Measurements from ENCODE around the gene NUP188.
A peak's percentile ranks its signal among the peaks of the same experiment; 100 is the strongest.

NUP188 gene, protein sequence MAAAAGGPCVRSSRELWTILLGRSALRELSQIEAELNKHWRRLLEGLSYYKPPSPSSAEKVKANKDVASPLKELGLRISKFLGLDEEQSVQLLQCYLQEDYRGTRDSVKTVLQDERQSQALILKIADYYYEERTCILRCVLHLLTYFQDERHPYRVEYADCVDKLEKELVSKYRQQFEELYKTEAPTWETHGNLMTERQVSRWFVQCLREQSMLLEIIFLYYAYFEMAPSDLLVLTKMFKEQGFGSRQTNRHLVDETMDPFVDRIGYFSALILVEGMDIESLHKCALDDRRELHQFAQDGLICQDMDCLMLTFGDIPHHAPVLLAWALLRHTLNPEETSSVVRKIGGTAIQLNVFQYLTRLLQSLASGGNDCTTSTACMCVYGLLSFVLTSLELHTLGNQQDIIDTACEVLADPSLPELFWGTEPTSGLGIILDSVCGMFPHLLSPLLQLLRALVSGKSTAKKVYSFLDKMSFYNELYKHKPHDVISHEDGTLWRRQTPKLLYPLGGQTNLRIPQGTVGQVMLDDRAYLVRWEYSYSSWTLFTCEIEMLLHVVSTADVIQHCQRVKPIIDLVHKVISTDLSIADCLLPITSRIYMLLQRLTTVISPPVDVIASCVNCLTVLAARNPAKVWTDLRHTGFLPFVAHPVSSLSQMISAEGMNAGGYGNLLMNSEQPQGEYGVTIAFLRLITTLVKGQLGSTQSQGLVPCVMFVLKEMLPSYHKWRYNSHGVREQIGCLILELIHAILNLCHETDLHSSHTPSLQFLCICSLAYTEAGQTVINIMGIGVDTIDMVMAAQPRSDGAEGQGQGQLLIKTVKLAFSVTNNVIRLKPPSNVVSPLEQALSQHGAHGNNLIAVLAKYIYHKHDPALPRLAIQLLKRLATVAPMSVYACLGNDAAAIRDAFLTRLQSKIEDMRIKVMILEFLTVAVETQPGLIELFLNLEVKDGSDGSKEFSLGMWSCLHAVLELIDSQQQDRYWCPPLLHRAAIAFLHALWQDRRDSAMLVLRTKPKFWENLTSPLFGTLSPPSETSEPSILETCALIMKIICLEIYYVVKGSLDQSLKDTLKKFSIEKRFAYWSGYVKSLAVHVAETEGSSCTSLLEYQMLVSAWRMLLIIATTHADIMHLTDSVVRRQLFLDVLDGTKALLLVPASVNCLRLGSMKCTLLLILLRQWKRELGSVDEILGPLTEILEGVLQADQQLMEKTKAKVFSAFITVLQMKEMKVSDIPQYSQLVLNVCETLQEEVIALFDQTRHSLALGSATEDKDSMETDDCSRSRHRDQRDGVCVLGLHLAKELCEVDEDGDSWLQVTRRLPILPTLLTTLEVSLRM (N-terminal part only)

DNA sequence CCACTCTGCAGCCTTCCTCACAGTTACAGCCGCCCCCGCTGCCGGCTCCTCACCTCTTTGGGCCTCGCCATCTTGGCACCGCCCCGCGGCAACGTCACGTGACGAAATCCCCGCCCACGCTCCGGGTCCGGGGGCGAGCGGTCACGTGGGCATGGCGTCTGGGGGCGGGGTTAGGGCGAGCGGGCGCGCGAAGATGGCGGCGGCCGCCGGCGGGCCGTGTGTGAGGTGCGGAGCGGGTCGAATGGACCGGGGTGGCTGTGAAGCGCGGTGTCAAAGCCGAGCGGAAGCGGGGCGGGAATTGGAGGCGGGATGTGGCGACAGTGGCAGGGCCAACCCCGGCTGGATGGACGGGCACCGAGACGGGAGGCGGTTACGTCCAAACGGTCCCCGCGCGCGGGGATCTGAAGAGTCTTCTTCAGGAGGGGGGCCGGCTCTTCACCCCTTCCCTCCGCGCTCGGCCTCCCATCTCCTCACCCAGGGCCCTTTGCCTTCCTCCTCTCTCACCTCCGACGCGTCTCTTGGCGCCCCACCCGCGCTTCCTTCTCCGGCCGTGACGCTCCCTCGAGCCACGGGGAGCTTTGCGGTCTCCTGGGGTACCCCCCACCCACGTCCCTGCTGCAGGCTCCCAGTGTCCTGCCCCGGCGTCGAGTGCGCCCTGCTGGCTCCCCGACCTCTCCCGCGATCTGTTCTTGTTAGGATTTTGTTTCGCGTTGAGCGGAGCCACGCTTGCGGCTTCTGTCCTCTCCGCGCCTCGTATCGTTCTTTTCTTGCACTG lies at the start of gene NUP188, which contains the start of gene DOLK:
Gene NUP188, plus strand, starts transcription at position 173 of the 775 bp plus-strand sequence. Its CDS starts 21 bp downstream, at position 194.
Gene DOLK, minus strand, starts transcription at position 77 of the 775 bp plus-strand sequence. CDS start 300 bp downstream, outside the sequence.
- peak; percentile 93 for DNase-seq (ENCODE audit: insufficient read length, low spot score)
- peak; percentile 80 for FAIRE-seq

DNA sequence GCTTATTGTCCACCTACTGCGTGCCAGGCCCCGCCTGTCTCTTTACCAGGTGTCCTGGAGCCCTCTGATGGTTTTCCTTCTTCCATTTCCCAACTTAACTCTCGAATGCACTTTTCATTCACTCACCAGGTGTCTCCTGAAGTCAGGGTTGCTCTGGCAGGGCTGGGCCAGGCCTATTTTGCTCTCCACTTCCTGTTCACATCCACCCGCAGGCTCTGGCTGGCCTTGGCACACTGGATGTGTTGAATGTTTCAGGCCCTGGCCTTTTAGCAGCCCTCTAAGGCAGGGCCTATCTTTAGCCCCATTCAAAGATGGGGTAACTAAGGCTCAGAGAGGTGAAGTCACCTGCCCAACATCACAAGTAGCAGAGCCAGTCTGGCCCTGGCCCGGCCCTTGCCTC lies 49.1 kb upstream of the NUP188 start:
- DNase-seq (ENCODE audit: insufficient read length, low spot score) = no peak
- no peak for FAIRE-seq

DNA sequence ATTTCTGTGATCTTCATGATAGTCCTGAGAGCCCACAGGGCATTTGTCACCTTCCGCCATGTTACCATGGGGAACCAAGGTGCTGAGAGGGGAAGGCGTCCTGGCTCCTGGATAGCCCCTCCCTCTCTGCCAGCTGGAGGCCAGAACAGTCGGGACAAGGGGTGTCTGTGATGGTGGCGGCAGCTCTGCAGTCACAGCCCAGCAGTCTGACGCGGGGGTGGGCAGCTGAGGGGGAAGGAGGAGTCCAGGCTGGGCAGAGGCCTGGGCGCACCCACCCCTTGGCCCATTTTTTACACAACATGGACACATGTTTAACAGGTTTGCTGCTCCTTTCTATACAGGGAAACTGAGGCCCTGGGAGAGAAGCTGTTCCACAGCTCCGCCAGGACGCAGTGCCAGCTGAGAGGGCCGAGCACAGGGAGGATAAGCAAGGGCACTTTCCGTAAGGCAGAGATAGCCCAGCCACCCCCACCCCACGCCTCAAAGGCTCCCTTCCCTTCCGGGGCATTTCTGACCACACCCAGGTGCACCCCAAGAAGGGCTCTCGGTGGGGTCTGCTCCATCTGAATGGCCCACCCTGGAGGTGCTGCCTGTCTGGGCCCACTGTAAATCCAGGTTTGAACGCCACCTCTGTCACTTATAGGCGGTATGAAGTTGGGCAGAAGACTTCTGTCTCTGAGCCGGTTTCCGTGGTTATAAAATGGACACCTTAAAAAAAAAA lies 48.5 kb upstream of the NUP188 start:
- no peak for FAIRE-seq
- no peak for DNase-seq (ENCODE audit: insufficient read length, low spot score)

DNA sequence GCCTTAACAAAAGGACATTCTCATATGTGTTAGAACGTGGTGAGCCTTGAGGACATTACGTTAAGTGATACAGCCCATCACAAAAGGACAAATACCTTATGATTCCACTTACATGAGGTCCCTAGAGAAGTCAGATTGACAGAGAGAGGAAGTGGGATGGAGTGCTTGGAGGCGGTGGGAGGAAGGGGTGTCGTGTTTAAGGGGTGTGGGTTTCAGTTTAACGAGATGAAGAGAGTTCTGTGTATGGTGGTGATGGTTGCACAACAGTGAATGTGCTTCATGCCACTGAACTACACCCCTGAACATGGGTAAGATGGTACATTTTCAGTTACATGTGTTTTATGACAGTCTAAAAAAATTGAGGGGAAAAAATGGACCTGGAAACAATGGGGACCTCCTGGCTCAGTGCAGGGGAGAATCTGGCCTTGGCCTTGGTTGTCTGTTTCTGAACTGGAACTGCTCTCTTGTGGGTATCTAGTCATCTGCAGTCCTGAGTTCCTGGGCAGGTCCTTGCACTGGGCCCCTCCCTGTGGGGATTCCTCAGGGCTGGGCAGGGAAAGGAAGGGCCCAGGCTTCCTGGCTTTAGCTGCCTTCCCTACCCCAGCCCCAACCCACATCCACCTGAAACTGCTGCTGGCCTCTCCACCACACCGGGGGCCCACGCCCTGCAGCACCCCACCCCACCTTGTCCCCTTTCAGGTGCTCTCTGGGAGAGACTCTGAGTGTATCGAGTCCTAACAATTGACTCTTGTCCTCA lies 47.8 kb upstream of the NUP188 start:
- FAIRE-seq (no peak), DNase-seq (ENCODE audit: insufficient read length, low spot score) (no peak)

DNA sequence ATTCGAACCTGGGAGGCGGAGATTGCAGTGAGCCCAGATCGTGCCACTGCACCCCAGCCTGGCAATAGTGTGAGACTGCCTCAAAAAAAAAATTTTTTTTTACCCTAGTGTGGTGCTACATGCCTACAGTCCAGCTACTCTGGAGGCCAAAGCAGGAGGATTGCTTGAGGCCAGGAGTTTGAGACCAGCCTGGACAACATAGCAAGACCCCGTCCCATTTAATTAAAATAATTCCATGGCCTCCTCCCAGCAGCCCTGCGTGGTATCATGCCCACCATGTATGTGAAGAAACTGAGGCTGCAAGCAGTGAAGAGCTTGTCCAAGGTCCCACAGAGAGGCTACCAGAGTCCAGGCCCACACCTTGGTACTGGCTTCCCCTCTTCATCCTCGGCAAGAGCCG lies 46.1 kb upstream of the NUP188 start:
- FAIRE-seq (no peak), DNase-seq (ENCODE audit: insufficient read length, low spot score) (no peak)

DNA sequence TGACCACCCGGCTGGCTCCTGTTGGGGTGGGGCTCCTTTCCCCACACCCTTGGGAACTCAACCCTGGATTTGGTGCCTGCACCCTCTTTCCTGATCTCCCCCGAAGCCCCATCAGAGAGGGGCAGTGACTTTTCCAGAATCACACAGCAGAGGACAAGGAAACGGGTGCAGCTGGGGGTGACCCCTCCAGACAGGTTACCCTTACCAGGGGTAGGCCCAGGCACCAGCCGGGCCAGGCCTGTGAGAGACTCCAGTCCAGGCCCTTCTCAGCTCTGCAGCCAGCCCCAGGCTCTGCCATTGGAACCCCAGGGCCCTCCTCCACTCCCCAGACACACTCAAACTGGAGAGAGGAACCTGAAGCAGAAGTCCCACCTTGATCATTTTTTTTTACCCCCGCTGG lies 45.7 kb upstream of the NUP188 start:
- DNase-seq (ENCODE audit: insufficient read length, low spot score) (no peak), FAIRE-seq (no peak)

DNA sequence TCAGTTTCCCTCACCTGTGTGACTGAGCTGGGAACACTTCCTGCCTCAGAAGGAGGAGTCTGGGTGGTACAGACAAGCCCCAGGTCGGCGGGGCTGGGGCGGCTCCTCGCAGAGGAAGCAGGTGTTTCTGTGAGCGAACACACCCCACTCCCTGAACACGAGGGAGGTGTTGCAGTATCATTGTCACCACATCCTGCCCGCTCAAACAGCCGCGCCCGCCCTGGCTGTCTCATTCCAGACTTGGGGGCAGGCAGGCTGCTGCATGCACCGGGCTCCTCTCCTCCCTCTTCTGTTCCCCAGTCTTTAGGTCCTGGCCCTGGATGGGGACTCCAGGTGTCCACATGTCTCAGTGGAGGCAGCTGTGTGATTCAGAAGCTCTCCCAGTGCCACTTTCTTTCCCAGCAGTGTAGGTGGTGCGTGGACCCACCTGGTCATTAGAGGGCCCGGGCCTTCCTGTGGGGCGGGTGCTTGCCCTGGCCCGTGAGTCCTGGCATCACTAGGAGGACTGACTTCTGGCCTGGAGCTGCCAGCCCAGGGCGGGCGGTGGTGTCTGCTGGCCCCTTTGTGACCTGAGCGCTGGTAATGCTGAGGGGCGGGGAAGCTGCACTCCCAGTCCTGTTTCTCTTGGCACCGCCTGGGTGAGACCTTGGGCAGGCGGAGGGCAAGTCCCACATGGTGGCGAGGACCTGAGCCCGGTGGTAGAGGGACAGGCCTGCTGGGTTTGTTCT lies 45.0 kb upstream of the NUP188 start:
- FAIRE-seq (no peak), DNase-seq (ENCODE audit: insufficient read length, low spot score) (no peak)

DNA sequence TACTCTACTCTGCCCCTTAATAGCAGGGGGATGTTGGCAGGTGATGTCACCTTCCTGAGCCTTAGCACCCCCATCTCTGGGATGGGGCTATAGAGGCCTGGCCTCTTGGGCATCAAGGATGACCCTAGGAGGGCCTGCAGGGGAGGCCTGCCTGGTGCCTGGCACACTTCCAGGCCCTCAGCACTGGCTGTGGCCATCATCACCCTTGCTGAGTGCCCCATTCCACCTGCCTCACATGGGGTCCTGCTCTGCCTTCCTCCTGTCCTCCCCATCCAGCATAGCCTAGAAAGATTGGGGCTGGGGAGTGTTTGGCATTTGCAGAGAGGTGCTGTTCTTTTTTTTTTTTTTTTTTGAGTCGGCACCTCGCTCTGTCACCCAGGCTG lies 44.4 kb upstream of the NUP188 start:
- DNase-seq (ENCODE audit: insufficient read length, low spot score) (no peak), FAIRE-seq (no peak)

DNA sequence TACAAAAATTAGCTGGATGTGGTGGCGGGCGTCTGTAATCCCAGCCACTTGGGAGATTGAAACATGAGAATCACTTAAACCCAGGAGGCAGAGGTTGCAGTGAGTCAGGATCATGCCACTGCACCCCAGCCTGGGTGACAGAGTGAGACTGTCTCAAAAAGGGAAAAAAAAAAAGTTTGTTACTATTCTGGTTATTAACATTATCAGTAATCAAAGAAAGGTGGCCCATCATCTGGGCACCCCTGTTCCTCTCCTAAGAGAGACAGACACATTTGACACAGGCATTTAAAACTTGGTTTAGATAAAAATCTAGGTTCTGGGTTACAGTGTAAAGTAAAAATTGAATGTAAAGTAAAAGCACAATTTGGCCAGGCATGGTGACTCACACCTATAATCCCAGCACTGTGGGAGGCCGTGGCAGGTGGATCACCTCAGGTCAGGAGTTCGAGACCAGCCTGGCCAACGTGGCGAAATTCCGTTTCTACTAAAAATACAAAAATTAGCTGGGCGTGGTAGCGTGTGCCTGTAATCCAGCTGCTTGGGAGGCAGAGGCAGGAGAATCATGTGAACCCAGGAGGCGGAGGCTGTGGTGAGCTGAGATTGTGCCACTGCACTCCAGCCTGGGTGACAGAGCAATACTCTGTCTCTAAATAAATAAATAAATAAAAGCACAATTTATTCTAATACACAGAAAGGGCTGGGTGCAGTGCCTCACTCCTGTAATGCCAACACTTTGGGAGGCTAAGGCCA lies 43.5 kb upstream of the NUP188 start:
- no peak for DNase-seq (ENCODE audit: insufficient read length, low spot score)
- no peak for FAIRE-seq

DNA sequence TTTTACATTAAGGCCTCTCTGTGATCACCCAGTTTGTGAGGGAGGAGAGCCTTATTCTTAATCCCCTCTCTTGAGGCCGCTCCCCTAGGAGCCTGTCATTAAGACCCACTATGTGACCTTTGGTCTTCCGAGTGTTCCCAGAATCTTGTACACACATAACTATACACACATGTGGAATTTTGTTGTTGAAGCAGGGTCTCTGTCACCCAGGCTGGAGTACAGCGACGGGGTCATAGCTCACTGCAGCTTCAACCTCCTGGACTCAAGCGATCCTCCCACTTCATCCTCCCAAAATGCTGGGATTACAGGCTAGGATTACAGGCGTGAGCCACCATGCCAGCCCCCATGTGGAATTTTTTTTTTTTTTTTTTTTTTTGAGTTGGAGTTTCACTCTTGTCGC lies 41.5 kb upstream of the NUP188 start:
- FAIRE-seq (no peak), DNase-seq (ENCODE audit: insufficient read length, low spot score) (no peak)

DNA sequence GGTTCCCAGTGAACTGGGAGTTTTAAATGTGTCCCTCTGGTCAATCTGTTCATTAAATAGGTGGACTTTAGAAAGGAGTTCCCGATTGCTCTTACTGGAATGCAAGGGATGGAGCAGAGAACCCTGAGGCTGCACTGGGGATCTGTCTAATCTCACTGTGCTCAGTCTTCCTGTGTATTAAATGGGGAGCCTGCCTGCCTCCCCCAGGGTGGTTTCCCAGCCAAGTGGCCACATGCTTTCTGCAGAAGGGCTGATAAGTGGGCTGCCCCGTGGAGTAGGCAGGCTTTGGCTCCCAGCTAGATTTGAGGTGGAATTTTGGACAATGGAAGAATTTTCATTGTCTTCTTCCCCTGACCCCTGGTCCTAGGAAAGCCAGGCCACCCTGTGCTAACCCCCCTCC lies 40.8 kb upstream of the NUP188 start:
- no peak for DNase-seq (ENCODE audit: insufficient read length, low spot score)
- no peak for FAIRE-seq

DNA sequence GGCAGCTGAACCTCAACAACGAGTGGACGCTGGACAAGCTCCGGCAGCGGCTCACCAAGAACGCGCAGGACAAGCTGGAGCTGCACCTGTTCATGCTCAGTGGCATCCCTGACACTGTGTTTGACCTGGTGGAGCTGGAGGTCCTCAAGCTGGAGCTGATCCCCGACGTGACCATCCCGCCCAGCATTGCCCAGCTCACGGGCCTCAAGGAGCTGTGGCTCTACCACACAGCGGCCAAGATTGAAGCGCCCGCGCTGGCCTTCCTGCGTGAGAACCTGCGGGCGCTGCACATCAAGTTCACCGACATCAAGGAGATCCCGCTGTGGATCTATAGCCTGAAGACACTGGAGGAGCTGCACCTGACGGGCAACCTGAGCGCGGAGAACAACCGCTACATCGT lies 39.1 kb upstream of the NUP188 start:
- FAIRE-seq (no peak), DNase-seq (ENCODE audit: insufficient read length, low spot score) (no peak)

DNA sequence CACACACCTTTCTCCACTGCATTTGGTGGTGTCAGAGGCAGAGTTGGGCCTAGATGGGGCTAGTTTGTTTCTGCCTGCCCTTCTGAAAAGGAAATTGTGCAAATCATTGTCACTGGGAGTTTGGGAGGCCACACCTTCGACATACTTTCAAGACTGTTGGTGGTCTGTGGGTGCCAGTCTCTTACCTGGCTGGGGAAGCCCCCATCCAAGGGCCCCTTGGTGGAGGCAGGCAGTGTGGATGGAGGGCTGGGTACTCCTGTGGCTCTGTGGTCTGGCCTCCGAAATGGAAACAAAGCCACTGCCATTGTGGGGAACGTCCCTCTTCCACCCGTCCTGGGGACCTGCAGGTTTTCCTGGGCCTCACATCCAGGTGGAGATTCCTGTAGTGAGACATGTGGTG lies 37.6 kb upstream of the NUP188 start:
- DNase-seq (ENCODE audit: insufficient read length, low spot score) (no peak), FAIRE-seq (no peak)

DNA sequence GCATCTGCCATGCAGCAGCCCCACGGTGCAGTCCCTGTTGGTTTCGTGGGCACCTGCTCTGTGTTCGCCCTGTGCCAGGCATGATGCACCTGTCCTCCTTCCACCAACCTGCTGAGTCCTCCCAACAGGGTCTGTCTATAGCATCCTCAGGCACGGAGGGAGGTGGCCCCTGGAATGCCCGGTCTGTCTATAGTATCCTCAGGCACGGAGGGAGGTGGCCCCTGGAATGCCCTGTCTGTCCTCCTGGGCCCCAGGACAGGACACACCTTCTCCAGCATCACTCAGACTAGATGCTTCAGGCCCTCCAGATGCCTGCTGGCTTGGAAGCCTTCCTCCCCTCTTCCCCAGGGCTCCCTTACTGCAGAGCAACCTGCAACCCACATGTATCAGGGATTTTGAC lies 36.6 kb upstream of the NUP188 start:
- FAIRE-seq (no peak), DNase-seq (ENCODE audit: insufficient read length, low spot score) (no peak)

DNA sequence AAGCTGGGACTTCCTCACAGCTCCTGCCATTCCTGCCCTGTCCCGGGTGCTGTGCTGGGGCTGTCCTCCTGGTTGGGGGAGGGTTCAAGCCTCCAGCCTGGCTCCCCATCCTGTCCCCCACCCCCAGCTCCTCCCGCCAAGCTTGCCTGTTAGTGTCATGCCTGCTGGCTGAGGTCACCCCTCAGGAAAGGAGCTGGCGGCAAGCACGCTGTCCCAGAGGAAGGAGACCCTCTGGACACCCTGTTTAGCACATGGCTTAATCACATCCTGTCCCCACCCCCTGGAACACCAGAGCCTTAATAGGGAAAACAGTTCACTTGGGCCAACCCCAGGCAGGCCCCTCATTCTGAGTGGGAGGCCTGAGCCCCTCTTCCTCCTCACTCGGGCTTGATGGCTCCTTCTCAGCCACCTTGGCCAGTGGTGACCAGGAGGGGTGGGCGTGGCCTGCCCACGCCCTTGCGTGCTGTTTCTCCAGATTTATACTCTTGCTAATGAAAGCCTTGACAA lies 35.9 kb upstream of the NUP188 start:
- FAIRE-seq (peak; percentile 71), DNase-seq (ENCODE audit: insufficient read length, low spot score) (peak; percentile 67)

DNA sequence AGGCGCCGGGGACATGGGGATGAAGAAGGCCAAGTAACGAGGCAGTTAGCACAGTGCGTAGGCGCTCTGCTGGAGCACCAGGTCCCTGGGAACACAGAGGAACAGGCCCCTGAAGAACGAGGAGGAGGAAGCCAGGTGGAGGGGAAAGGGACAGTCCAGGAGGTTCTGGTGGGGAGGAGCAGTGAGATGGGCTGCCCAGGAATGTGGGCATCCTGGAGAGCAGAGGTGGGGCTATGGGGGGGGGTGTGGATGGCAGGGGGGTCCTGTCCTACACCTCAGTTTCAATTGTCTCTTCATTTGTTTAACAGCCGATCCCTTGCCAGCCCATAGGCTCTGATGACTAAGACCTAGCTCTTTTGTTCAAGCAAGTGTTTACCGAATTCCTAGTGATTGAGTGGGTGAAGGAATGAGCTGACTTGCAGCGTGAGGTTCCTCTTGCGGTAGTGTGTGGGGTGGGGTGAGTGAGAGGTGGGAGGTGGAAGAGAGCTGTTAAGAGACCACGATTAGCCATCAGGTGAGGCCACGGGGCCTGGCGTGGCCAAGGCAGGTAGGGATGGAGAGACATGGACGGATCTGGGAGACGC lies 35.1 kb upstream of the NUP188 start:
- peak; percentile 66 for DNase-seq (ENCODE audit: insufficient read length, low spot score)

More for the DNA sequence above, 35.1 kb upstream of the NUP188 start:
- FAIRE-seq = peak; percentile 80

All from HTR-8/SVneo (cell line).